Sigmoid colon (tissue), 7 donors: ENCODE data around the gene AGBL1. TPM values are rescaled to one million over a fixed set of nuclear protein-coding genes. Genes with fewer than 3 reads are reported as not detected.

Experiments
- DNase-seq: peaks from one replicate; pipeline ENCODE4 v3.0.0-alpha.2; 2019
- H3K27ac ChIP-seq, 4 donors: fragments of 200-600 bp; sonication (generic); one replicate each; pipeline ENCODE4 v1.5.1; 2016 to 2019; ENCODE audit warnings: mild to moderate bottlenecking in 1 of 4
- H3K27me3 ChIP-seq, 3 donors: fragments of 200-600 bp; sonication (generic); one replicate each; pipeline ENCODE4 v1.5.1; 2019; ENCODE audit warnings: mild to moderate bottlenecking in 1 of 3
- H3K36me3 ChIP-seq, 4 donors: fragments of 200-600 bp; sonication (generic); one replicate each; pipeline ENCODE4 v1.5.1; 2016 to 2019
- H3K4me1 ChIP-seq, 4 donors: fragments of 200-600 bp; sonication (generic); one replicate each; pipeline ENCODE4 v1.5.1; 2017 to 2019
- H3K4me3 ChIP-seq, 4 donors: fragments of 200-600 bp; sonication (generic); one replicate each; pipeline ENCODE4 v1.5.1; 2017 to 2019; ENCODE audit warnings: mild to moderate bottlenecking in 2 of 4, moderate library complexity in 1 of 4
- H3K9me3 ChIP-seq, 4 donors: fragments of 200-600 bp in 3 of 4; sonication (generic) in 3 of 4; one replicate each; pipeline versions ENCODE4 v1.5.1 to v1.6.1; 2013 to 2019
- CTCF ChIP-seq, 4 experiments: fragments of 450-650 bp in 3 of 4; fragments of 200-600 bp in 1 of 4; IDR thresholded peaks; one replicate each; pipeline ENCODE4 v1.5.1; 2016 to 2019; ENCODE audit warnings: antibody characterized with exemption in 4 of 4, mild to moderate bottlenecking in 3 of 4, moderate library complexity in 2 of 4
- EP300 ChIP-seq, 4 donors: sonication (generic); formaldehyde crosslinking; IDR thresholded peaks; one replicate each; pipeline ENCODE4 v1.6.1; 2017; ENCODE audit warnings: antibody characterized with exemption in 4 of 4
- POLR2A ChIP-seq, 2 donors: fragments of 450-650 bp; IDR thresholded peaks; one replicate each; pipeline ENCODE4 v1.6.1; 2016; ENCODE audit warnings: antibody characterized with exemption in 2 of 2, mild to moderate bottlenecking in 2 of 2, moderate library complexity in 2 of 2
- POLR2AphosphoS5 ChIP-seq, 4 donors: sonication (generic); formaldehyde crosslinking; IDR thresholded peaks; one replicate each; pipeline ENCODE4 v1.6.1; 2017; ENCODE audit warnings: antibody characterized with exemption in 4 of 4
- WGBS, 2 donors: extraction: QIAGEN DNeasy Blood & Tissue Kit; methylation state at CpG; one replicate each; pipeline ENCODE4 v1.1.7; 2013; 5-methylcytosine and 5-hydroxymethylcytosine counted together
- intact Hi-C: fragments of 100-400 bp; cut with DNase I; formaldehyde crosslinking; loops from one replicate; pipeline ENCODE4 v1.15.1; 2023
- polyA plus RNA-seq, 3 donors: library from polyadenylated mRNA; stranded (reverse); fragments of 200-250 nt; gene quantifications; one replicate each; pipeline ENCODE4 v1.2.3, GENCODE V29; 2013
- total RNA-seq, 4 donors: library from RNA; depleted of rRNA; stranded (reverse); fragments of >200 nt; gene quantifications; one replicate each; pipeline ENCODE4 v1.1.0, GENCODE V29; 2016
- donor health status: healthy with polysubstance abuse.
- donor health status: Bipolar disorder and iron deficiency.
- donor health status: healthy.

AGBL1 gene
- total and polyA plus RNA-seq, 7 donors, result 0.16 to 0.28 TPM; not detected in 5

- no peak overlapping the region for H3K27ac ChIP-seq
- TF ChIP-seq POLR2A (IDR thresholded peaks at IDR 0.05) (no peak), EP300 (IDR thresholded peaks at IDR 0.05) (no peak), POLR2AphosphoS5 (IDR thresholded peaks at IDR 0.05) (no peak), CTCF (IDR thresholded peaks at IDR 0.05) (no peak)
- no peak overlapping the region for H3K4me3 ChIP-seq
- H3K36me3 ChIP-seq, result no peaks in the 10 kb centered on the region
- no peaks in the 10 kb centered on the region for H3K27me3 ChIP-seq
- H3K9me3 ChIP-seq, result no peaks in the 10 kb centered on the region
- DNase-seq, result no peak
- H3K4me1 ChIP-seq, result no peaks in the 10 kb centered on the region
- intact Hi-C loops, result no loop called here
- WGBS, 2 donors, result 73 to 82% methylated on average over 1 of the region's 1 CpG
Observed at GRCh38 chr15:86796521-86796920, 716.9 kb downstream of the AGBL1 start.

GRCh38 chr15:86797135-86797534 lies 717.5 kb downstream of the AGBL1 start:
- intact Hi-C loops, result no loop called here
- no peak for DNase-seq
- WGBS, 2 donors, result 70 to 76% methylated on average over 3 of the region's 3 CpGs
- Histone ChIP-seq H3K4me1 (no peaks in the 10 kb centered on the region), H3K27me3 (no peaks in the 10 kb centered on the region), H3K9me3 (no peaks in the 10 kb centered on the region), H3K36me3 (no peaks in the 10 kb centered on the region), H3K4me3 (no peak overlapping the region), H3K27ac (no peak overlapping the region)
- TF ChIP-seq POLR2A (IDR thresholded peaks at IDR 0.05) (no peak), CTCF (IDR thresholded peaks at IDR 0.05) (no peak), EP300 (IDR thresholded peaks at IDR 0.05) (no peak), POLR2AphosphoS5 (IDR thresholded peaks at IDR 0.05) (no peak)

GRCh38 chr15:86799226-86799625 lies 719.6 kb downstream of the AGBL1 start:
- Histone ChIP-seq H3K27me3 (no peaks in the 10 kb centered on the region), H3K9me3 (no peaks in the 10 kb centered on the region), H3K4me1 (no peaks in the 10 kb centered on the region), H3K27ac (no peak overlapping the region), H3K36me3 (no peaks in the 10 kb centered on the region), H3K4me3 (no peak overlapping the region)
- 90 to 92% methylated on average over 3 of the region's 3 CpGs for WGBS, 2 donors
- intact Hi-C loops, result no loop called here
- TF ChIP-seq POLR2AphosphoS5 (IDR thresholded peaks at IDR 0.05) (no peak), CTCF (IDR thresholded peaks at IDR 0.05) (no peak), EP300 (IDR thresholded peaks at IDR 0.05) (no peak), POLR2A (IDR thresholded peaks at IDR 0.05) (no peak)
- no peak for DNase-seq

GRCh38 chr15:86802244-86802643 lies 722.6 kb downstream of the AGBL1 start:
- 86 to 93% methylated on average over 3 of the region's 3 CpGs for WGBS, 2 donors
- no peak overlapping the region for H3K4me3 ChIP-seq
- intact Hi-C loops, result no loop called here

More at GRCh38 chr15:86802244-86802643, 722.6 kb downstream of the AGBL1 start:
- Histone ChIP-seq H3K4me1 (no peaks in the 10 kb centered on the region), H3K9me3 (no peaks in the 10 kb centered on the region), H3K27ac (no peak overlapping the region), H3K36me3 (no peaks in the 10 kb centered on the region), H3K27me3 (no peaks in the 10 kb centered on the region)
- no peak for DNase-seq
- TF ChIP-seq CTCF (IDR thresholded peaks at IDR 0.05) (no peak), POLR2AphosphoS5 (IDR thresholded peaks at IDR 0.05) (no peak), POLR2A (IDR thresholded peaks at IDR 0.05) (no peak), EP300 (IDR thresholded peaks at IDR 0.05) (no peak)
